ENCODE measurements around the gene LRRFIP1. TPM values are rescaled to one million over a fixed set of nuclear protein-coding genes. Genes with fewer than 3 reads are reported as not detected.

The LRRFIP1 gene
- total and polyA plus RNA-seq, 2 of the 13 experiments (the other 11 are each of a cell fraction or from before 2014, with no cell fraction given): 15.9 to 40.5 TPM

GRCh38 chr2:237600205-237600846, 27.1 kb upstream of the LRRFIP1 start (continued):
- TF ChIP-seq PATZ1 (CRISPR knock-in tag; IDR thresholded peaks at IDR 0.05) (peak; percentile 12; the same call in 1 of the 2 replicates), TOE1 (CRISPR knock-in tag; IDR thresholded peaks at IDR 0.05) (0 out of 2 replicates have a peak, but pooled peaks have one; percentile 66), ZNF256 (CRISPR knock-in tag; conservative IDR thresholded peaks at IDR 0.05) (0 out of 2 replicates have a peak, but pooled peaks have one; percentile 31), MLX (CRISPR knock-in tag; IDR thresholded peaks at IDR 0.05) (peak; percentile 42; the same call in 1 of the 2 replicates), ZFP91 (CRISPR knock-in tag; IDR thresholded peaks at IDR 0.05; ENCODE audit: borderline replicate concordance) (peak; percentile 43; the same call in 1 of the 2 replicates), ZNF616 (CRISPR knock-in tag; IDR thresholded peaks at IDR 0.05; ENCODE audit: low read depth) (no peak), HMGXB4 (CRISPR knock-in tag; IDR thresholded peaks at IDR 0.05; ENCODE audit: borderline replicate concordance in 1 of 2, low read depth in 1 of 2) (peak; percentile 51 to 63; a peak in 2 of 4 replicates), ZNF878 (CRISPR knock-in tag; IDR thresholded peaks at IDR 0.05) (no peak), RAD21 (CRISPR knock-in tag; IDR thresholded peaks at IDR 0.05) (0 out of 2 replicates have a peak, but pooled peaks have one; percentile 13), POGK (CRISPR knock-in tag; conservative IDR thresholded peaks at IDR 0.05) (0 out of 2 replicates have a peak, but pooled peaks have one; percentile 11), ELF3 (CRISPR knock-in tag; IDR thresholded peaks at IDR 0.05) (peak; percentile 60; the same call in 1 of the 2 replicates), ZNF879 (CRISPR knock-in tag; IDR thresholded peaks at IDR 0.05) (peak; percentile 80), ARID2 (CRISPR knock-in tag; IDR thresholded peaks at IDR 0.05; ENCODE audit: borderline replicate concordance) (peak; percentile 21; the same call in 1 of the 2 replicates), ZZZ3 (CRISPR knock-in tag; IDR thresholded peaks at IDR 0.05; ENCODE audit: borderline replicate concordance) (no peak), ZNF747 (CRISPR knock-in tag; IDR thresholded peaks at IDR 0.05; ENCODE audit: borderline replicate concordance) (no peak; the same call in 1 of the 2 replicates), ZNF580 (CRISPR knock-in tag; IDR thresholded peaks at IDR 0.05; ENCODE audit: borderline replicate concordance, low read depth) (peak; percentile 62; the same call in 1 of the 2 replicates)

Measured in HepG2 (cell line).